Purkinje cell (primary cell): ENCODE data around the gene CCL3. TPM values are rescaled to one million over a fixed set of nuclear protein-coding genes. Genes with fewer than 3 reads are reported as not detected.

Experiments
- polyA plus RNA-seq: library from polyadenylated mRNA; unstranded; fragments of >200 nt; fragmentation: Nextera tagmentation; gene quantifications from 2 replicates; pipeline ENCODE4 v1.2.1, GENCODE V29; 2014

The CCL3 gene
- not detected in 2 replicates for polyA plus RNA-seq

GRCh38 chr17:36089888-36090836 lies at the start of gene CCL3:
Gene CCL3 (minus strand): TSS chr17:36090143. CDS start chr17:36090058, 85 bp downstream.

DNA sequence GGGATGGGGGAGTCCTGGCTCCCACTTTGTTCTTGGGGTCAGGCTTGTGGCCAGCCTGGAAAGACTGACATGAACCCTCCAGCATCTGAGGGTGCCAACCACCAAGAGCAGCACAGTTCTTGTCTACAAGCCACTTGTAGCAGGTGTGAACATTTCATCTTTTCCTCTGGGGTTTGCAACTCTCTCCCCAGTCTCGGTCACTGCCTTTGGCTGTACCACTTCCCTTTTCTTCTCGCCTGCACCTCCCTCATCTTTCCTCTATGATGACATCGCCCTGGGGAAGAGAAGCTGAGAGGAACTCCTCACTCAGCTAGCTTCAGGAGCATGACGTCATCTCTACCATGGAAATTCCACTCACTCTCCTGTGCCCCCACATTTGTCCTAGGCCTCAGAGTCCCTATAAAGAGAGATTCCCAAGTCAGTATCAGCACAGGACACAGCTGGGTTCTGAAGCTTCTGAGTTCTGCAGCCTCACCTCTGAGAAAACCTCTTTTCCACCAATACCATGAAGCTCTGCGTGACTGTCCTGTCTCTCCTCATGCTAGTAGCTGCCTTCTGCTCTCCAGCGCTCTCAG lies 13.5 kb upstream of the CCL3 start, which contains the start of gene CCL4:
TSS of gene CCL4 (plus strand) at position 427 of the 575 bp plus-strand sequence. CDS start at position 506, 79 bp downstream.

DNA sequence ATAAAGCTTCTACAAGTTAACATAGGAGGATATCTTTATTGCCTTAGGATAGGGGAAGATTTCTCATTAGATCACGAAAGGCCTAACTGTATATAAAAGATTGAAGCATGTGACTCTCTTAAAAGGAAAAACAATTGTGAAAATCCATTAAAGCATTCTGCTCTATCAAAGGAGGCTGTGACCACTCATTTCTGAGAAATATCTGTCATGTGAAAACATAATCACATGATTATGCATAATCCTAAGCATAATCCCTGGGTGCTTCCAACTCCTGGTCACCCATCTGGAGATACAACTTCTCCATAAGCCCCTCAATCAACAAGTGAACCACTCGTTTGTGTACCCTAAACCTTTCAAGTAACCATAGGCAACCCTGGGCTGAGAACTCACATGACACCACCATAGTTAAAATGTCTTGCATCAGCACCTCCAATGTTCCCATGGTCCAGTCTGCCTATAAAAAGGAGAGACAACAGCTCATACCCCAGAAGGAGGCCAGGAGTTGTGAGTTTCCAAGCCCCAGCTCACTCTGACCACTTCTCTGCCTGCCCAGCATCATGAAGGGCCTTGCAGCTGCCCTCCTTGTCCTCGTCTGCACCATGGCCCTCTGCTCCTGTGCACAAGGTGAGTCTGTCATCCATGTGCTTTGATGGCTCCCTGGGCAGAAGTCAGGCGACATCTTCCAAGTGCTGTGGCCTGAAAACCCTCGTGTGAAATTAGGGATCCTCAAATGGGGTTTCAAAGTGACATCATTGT lies 26.0 kb downstream of the CCL3 start, which contains the start of gene CCL18:
TSS of gene CCL18 (plus strand) at position 487 of the 756 bp plus-strand sequence. CDS start at position 558, 71 bp downstream.

Other genes starting within 250 kb of the CCL3 start
- gene HEATR9, start 221.3 kb downstream of the CCL3 start, polyA plus RNA-seq: not detected in 2 replicates
- gene CCL5, start 209.8 kb downstream of the CCL3 start, polyA plus RNA-seq: not detected in 2 replicates
- gene RDM1, start 159.4 kb downstream of the CCL3 start, polyA plus RNA-seq: 3.4 TPM in 1 of 2 replicates, not detected in the other
- gene LYZL6, start 146.4 kb downstream of the CCL3 start, polyA plus RNA-seq: not detected in 2 replicates
- not detected in 2 replicates for gene CCL16, start 108.6 kb downstream of the CCL3 start, polyA plus RNA-seq
- not detected in 2 replicates for gene CCL14, start 103.4 kb downstream of the CCL3 start, polyA plus RNA-seq
- gene CCL15, start 88.6 kb downstream of the CCL3 start, polyA plus RNA-seq: not detected in 2 replicates
- not detected in 2 replicates for gene CCL23, start 72.2 kb downstream of the CCL3 start, polyA plus RNA-seq
- not detected in 2 replicates for gene CCL18, start 25.9 kb downstream of the CCL3 start, polyA plus RNA-seq
- not detected in 2 replicates for gene CCL4, start 13.7 kb upstream of the CCL3 start, polyA plus RNA-seq
- gene TBC1D3B, start 86.5 kb upstream of the CCL3 start, polyA plus RNA-seq: not detected in 2 replicates
- gene CCL3L1, start 106.6 kb upstream of the CCL3 start, polyA plus RNA-seq: not detected in 2 replicates
- 1.2 TPM in 1 of 2 replicates, not detected in the other for gene CCL4L2, start 120.9 kb upstream of the CCL3 start, polyA plus RNA-seq
- 0.13 TPM in 1 of 2 replicates, not detected in the other for gene TBC1D3I, start 174.4 kb upstream of the CCL3 start, polyA plus RNA-seq
- 0.18 TPM in 1 of 2 replicates, not detected in the other for gene TBC1D3G, start 233.7 kb upstream of the CCL3 start, polyA plus RNA-seq